Stimulated activated naive B cell treated with anti-CD40 and anti-IgM and Interleukin-4, amounts not matched to agents 10 μg/mL and 1 μg/mL and 100 μg/mL, for 72 hours (primary cell): ENCODE measurements around the gene AP1S3.

Experiments
- ATAC-seq, 2 donors: fragments of 150-1000 bp; cut with Tn5 transposase; replicated peaks; 2 replicates each; pipeline ENCODE4 v1.10.0; 2021; ENCODE audit warnings: moderate library complexity in 1 of 2
- DNase-seq: peaks from one replicate; pipeline ENCODE4 v3.0.0; 2021
- H3K27ac Mint-ChIP-seq: one replicate; pipeline ENCODE4 v1.8.0; 2022; ENCODE audit warnings: mild to moderate bottlenecking, mixed read lengths
- H3K27me3 Mint-ChIP-seq, 2 donors: one replicate each; pipeline ENCODE4 v1.8.0; 2022; ENCODE audit warnings: mixed read lengths in 2 of 2
- H3K36me3 Mint-ChIP-seq, 2 donors: one replicate each; pipeline ENCODE4 v1.8.0; 2022; ENCODE audit warnings: mixed read lengths in 2 of 2, mild to moderate bottlenecking in 1 of 2
- H3K4me1 Mint-ChIP-seq, 2 donors: one replicate each; pipeline ENCODE4 v1.8.0; 2022; ENCODE audit warnings: mixed read lengths in 2 of 2, mild to moderate bottlenecking in 1 of 2
- H3K4me3 Mint-ChIP-seq, 2 donors: one replicate each; pipeline ENCODE4 v1.8.0; 2022; ENCODE audit warnings: mild to moderate bottlenecking in 2 of 2, mixed read lengths in 2 of 2, moderate library complexity in 1 of 2
- H3K9me3 Mint-ChIP-seq, 2 donors: one replicate each; pipeline ENCODE4 v1.8.0; 2022; ENCODE audit warnings: mixed read lengths in 2 of 2, mild to moderate bottlenecking in 1 of 2

AP1S3 gene

GRCh38 chr2:223725986-223726970, 111.1 kb downstream of the AP1S3 start:
- Mint-ChIP-seq H3K27ac (no peak overlapping the region), H3K9me3 (no peaks in the 10 kb centered on the region), H3K36me3 (peaks cover 0 to 4% of the 10 kb centered on the region in 2 donors), H3K4me3 (no peak overlapping the region), H3K27me3 (peaks cover 0 to 25% of the 10 kb centered on the region in 2 donors), H3K4me1 (peaks cover 0 to 2% of the 10 kb centered on the region in 2 donors)
- ATAC-seq = no peak
- no peak for DNase-seq

DNA sequence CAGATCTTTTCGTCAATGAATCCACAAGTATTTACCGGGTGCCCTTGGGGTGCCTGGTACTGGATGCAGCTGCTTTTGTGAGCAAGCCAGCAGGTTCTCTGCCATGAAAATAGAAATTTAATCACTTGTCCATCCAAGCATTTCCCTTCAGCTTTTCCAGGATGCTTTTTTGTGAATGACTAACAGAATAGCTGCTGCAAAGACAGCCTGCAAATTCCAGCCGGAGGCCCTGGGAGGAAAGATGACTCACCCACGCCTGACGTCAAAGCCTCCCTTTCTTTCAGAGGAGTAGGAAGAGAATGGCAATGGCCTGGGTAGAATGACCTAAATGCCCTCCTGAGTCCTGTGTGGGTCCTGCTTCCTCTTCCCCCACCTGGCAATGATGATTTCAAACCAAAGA, 111.9 kb downstream of the AP1S3 start:
- H3K36me3 Mint-ChIP-seq = peaks cover 0 to 3% of the 10 kb centered on the region in 2 donors
- no peaks in the 10 kb centered on the region for H3K9me3 Mint-ChIP-seq
- no peak overlapping the region for H3K4me3 Mint-ChIP-seq
- ATAC-seq = no peak
- peaks cover 0 to 2% of the 10 kb centered on the region in 2 donors for H3K4me1 Mint-ChIP-seq
- H3K27ac Mint-ChIP-seq = no peak overlapping the region
- no peak for DNase-seq
- peaks cover 0 to 25% of the 10 kb centered on the region in 2 donors for H3K27me3 Mint-ChIP-seq

- ATAC-seq = no peak
- H3K27me3 Mint-ChIP-seq = peaks cover 0 to 25% of the 10 kb centered on the region in 2 donors
- DNase-seq = no peak
- no peaks in the 10 kb centered on the region for H3K9me3 Mint-ChIP-seq
- peaks cover 0 to 2% of the 10 kb centered on the region in 2 donors for H3K4me1 Mint-ChIP-seq
- H3K27ac Mint-ChIP-seq = no peak overlapping the region
- H3K36me3 Mint-ChIP-seq = peaks cover 0 to under 1% of the 10 kb centered on the region in 2 donors
- no peak overlapping the region for H3K4me3 Mint-ChIP-seq
Observed at GRCh38 chr2:223724861-223725260, 112.5 kb downstream of the AP1S3 start.

DNA sequence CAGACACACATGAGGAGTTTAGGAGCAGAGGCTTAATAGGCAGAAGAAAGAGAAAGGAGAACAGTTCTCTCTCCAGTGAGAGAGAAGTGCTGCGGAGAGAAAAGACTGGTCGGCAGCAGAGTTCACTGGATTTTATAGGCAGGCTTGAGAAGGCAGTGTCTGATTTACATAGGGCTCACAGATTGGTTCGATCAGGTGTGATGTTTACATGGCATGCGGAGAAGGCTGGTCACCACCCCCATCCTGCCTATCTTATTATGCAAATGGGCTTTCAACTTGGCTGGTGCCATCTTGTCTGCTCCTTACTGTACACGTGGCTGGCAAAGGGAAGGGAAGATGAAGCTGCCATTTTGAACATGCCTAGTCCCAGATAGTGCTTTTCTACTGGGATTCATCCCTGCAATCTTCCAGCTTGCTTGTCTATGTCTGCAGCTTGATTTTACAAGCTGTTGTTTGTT, 113.4 kb downstream of the AP1S3 start:
- H3K9me3 Mint-ChIP-seq = no peaks in the 10 kb centered on the region
- DNase-seq (no peak), ATAC-seq (no peak)
- H3K27ac Mint-ChIP-seq = no peak overlapping the region
- H3K36me3 Mint-ChIP-seq = peaks cover 0 to 4% of the 10 kb centered on the region in 2 donors
- H3K4me1 Mint-ChIP-seq = peaks cover 0 to 2% of the 10 kb centered on the region in 2 donors
- peaks cover 0 to 25% of the 10 kb centered on the region in 2 donors for H3K27me3 Mint-ChIP-seq
- no peak overlapping the region for H3K4me3 Mint-ChIP-seq

- Mint-ChIP-seq H3K9me3 (no peaks in the 10 kb centered on the region), H3K4me1 (no peaks in the 10 kb centered on the region), H3K27me3 (peaks cover 0 to 25% of the 10 kb centered on the region in 2 donors), H3K36me3 (peaks cover under 1 to 8% of the 10 kb centered on the region in 2 donors), H3K27ac (no peak overlapping the region), H3K4me3 (no peak overlapping the region)
- DNase-seq (no peak), ATAC-seq (no peak)
Observed at GRCh38 chr2:223722226-223722625, 115.2 kb downstream of the AP1S3 start.

DNA sequence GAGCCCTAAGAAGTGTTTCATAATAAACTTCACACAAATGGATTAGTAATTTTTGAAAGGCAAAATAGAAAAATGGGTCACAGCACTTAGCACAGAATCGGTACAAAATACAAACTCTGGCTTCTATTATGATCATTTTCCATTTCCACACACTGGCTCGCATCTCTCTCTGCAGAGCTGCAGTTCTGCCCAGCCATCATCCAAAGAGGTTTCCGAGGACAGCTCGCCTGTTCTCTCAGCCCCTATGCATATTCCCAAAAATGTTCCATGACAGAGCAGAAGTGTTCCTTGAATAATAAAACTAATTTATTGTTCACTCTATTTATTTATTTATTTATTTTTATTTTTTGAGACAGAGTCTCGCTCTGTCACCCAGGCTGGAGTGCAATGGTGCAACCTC, 115.6 kb downstream of the AP1S3 start:
- Mint-ChIP-seq H3K9me3 (peaks cover 3 to 5% of the 10 kb centered on the region in 2 donors), H3K36me3 (peaks cover 3 to 13% of the 10 kb centered on the region in 2 donors), H3K4me3 (no peak overlapping the region), H3K27ac (no peak overlapping the region), H3K27me3 (peaks cover 0 to 25% of the 10 kb centered on the region in 2 donors), H3K4me1 (no peaks in the 10 kb centered on the region)
- no peak for DNase-seq
- ATAC-seq = no peak

DNA sequence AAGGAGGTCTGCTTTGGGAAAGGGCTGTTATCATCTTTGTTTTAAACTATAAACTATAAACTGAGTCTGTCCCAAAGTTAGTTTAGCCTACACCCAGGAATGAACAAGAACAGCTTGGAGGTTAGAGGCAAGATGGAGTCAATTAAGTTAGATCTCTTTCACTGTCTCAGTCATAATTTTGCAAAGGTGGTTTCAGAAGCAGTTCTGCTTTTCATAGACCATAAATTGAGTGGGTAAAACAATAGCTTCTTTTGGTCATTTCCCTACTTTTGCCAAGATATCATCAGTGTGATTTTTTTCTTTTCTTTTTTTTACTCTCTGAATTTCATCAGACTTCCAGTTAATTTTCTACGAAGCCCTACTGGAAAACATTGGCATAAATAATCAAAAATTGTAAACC, 117.0 kb downstream of the AP1S3 start:
- ATAC-seq (peak; percentile 47 to 54), DNase-seq (no peak)
- H3K36me3 Mint-ChIP-seq = peaks cover 3 to 14% of the 10 kb centered on the region in 2 donors
- H3K4me3 Mint-ChIP-seq = no peak overlapping the region
- no peak overlapping the region for H3K27ac Mint-ChIP-seq
- H3K4me1 Mint-ChIP-seq = no peaks in the 10 kb centered on the region
- peaks cover 0 to 20% of the 10 kb centered on the region in 2 donors for H3K27me3 Mint-ChIP-seq
- H3K9me3 Mint-ChIP-seq = peaks cover 3 to 6% of the 10 kb centered on the region in 2 donors

DNA sequence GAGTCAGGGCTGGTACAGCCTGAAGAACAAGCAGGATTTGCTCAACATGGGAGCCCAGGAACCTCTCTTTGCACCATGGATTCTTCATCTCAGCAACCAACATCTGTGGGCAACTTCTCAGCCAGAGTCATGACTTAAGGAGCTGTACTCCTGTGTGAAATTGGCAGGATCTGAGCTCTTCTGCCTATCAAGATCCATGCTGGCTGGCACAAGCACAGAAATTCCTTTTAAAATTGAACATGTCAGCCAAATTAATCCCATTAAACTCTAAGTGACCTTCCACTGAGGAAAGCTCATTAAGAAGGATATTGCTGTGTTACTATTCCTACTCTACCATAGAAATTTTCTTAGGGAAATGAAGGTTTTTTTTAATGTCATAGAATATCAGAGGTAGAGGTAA, 124.7 kb downstream of the AP1S3 start:
- peaks cover 3 to 7% of the 10 kb centered on the region in 2 donors for H3K36me3 Mint-ChIP-seq
- ATAC-seq (no peak), DNase-seq (no peak)
- peaks cover 3 to 6% of the 10 kb centered on the region in 2 donors for H3K9me3 Mint-ChIP-seq
- no peaks in the 10 kb centered on the region for H3K4me1 Mint-ChIP-seq
- peaks cover 0 to 12% of the 10 kb centered on the region in 2 donors for H3K27me3 Mint-ChIP-seq
- H3K4me3 Mint-ChIP-seq = no peak overlapping the region
- no peak overlapping the region for H3K27ac Mint-ChIP-seq

DNA sequence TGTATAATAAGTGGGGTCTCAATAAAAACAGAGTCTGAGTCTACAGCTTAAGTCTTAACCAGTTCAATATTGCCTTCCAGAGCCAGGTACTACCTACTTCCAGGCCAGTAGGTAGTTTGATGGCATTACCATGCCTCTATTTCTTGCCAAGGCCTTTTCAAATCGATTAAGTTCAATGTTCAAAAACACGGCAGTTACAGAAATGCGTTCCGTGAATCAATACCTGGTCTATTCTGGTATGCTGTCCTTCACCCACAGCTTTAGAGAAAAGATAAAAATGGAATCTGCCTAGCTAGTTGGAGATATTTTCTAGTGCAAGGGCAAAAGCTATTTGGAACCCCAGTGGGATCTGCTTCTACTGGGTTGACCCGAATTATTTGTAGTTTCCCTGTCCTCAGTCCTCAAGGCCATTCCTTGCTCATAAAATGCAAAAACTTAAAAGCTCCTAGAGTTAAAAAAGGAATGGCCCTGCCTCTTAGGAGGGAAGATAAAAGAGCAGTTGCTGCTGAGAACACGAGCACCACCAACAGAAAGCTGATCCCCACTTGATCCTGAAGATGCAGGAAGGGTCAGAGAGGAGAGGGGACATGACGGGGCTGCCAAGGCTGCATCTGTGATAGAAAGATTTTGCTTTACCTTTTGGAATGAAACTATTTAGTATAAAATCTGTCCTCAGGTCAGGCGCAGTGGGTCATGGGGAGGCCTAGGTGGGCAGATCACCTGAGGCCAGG, 125.6 kb downstream of the AP1S3 start:
- ATAC-seq (no peak), DNase-seq (no peak)
- Mint-ChIP-seq H3K36me3 (peaks cover 0 to 2% of the 10 kb centered on the region in 2 donors), H3K4me3 (no peak overlapping the region), H3K27ac (no peak overlapping the region), H3K9me3 (peaks cover 0 to 2% of the 10 kb centered on the region in 2 donors), H3K4me1 (no peaks in the 10 kb centered on the region), H3K27me3 (peaks cover 0 to 12% of the 10 kb centered on the region in 2 donors)
